Endometrial microvascular endothelial cells (primary cell): ENCODE measurements around the gene FMO4. TPM values are rescaled to one million over a fixed set of nuclear protein-coding genes. Genes with fewer than 3 reads are reported as not detected.
"Not testable (repeated sequence)": the region's sequence is repeated elsewhere in the genome, so short reads cannot be mapped to it uniquely, and the experiment has no call there.

Experiments
- in situ Hi-C: cut with HindIII; loops from 2 replicates; pipeline ENCODE4 v1.10.0; 2017; ENCODE audit warnings: low sequenced_read_pairs, low pct_unique_long_range_greater_than_20kb; ENCODE audit errors: inconsistent ontology term
- total RNA-seq: library from RNA; depleted of rRNA; stranded (reverse); fragments of >200 nt; gene quantifications from one replicate; pipeline ENCODE4 v1.2.3, GENCODE V29; 2015; ENCODE audit errors: inconsistent ontology term

Gene FMO4
- total RNA-seq, 1 donor from 2014 or later, result 0.46 TPM

DNA sequence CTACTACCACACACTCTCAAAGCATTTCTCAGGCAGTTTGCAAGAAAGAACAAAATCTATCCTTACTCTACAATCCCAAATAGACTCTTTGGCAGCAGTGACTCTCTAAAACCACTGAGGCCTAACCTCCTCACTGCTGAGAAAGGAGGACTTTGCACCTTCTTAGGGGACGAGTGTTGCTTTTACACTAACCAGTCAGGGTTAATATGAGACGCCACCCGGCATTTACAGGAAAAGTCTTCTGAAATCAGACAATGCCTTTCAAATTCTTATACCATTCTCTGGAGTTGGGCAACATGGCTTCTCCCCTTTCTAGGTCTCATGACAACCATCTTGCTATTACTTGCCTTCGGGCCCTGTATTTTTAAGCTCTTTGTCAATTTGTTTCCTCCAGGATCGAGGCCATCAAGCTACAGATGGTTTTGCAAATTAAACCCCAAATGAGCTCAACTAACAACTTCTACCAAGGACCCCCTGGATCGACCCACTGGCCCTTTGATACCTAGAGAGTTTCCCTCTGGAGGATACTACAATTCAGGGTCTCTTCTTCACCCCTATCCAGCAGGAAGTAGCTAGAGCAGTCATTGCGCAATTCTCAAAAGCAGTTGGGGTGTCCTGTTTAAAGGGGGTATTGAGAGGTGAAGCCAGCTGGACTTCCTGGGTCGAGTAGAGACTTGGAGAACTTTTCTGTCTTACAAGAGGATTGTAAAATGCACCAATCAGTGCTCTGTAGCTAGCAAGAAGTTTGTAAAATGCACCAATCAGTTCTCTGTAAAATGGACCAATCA is 2.0 kb upstream of the FMO4 start:
- in situ Hi-C loops, result no loop called here

DNA sequence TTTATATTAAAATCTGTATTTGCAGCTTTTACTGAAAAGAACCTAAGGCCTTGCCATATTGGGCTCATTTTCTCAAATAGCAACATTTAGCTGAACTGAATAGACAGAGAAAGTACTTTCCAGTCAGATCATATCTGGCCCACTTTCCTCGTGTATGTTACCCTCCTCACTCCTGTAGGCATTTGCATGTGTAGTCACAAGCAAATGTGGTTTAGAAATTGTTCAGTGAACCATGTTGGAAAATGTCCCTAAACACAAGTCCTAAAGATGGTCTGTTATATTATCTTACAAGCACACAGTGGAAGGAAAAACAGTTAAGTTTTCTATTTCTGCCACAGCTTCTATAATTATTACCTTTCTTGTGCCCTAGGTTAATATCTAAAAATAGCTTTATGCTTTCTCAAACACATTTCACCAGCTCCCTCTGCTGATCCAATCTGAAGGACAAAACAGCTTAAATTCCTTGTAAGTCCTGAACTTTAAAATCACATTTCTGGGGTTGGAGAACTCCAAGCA is 606 bp upstream of the FMO4 start:
- in situ Hi-C loops, result no loop called here

DNA sequence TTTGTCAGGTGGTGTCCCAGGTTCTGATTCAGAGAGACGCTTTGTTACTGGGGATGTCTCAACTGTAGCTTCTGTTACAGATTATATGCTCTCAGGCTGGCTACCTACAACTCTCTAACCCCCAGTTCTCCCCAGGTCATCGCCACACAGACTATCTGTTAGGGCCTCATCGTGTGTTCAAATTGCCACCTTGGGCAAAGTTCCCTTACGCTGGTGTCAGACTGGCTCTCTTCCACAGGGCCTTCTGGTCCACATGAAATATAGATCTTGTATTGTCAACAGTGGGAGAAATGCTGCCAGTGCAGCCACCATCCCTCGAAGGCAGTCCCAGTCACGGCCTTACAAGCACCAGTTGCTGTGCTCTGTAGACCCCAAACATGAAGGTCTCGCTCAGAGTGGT is 15.3 kb downstream of the FMO4 start:
- in situ Hi-C loops, result no loop called here

DNA sequence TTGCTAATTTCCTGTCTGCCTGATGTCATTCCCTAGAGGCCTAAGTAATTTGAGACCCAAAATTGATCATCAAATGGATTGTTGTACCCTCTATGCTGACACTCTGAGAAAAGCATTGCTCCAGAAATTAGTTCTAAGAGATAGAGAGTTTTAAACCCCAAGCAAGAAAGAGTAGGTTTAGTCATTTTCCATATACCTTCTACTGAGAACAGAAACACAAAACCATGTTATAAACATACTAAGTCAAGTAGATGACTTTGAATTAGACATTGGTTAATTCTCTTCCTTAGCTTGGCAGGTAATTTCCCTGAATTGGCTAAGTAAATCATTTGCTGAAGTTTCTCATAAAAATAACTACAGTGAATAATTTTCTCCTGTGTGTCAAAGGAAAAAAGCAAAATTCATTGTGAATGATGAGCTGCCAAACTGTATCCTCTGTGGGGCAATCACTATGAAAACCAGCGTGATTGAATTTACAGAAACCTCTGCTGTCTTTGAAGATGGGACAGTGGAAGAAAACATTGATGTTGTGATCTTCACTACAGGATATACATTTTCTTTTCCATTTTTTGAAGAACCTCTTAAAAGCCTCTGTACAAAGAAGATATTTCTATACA is 20.1 kb downstream of the FMO4 start:
- in situ Hi-C loops, result no loop called here

DNA sequence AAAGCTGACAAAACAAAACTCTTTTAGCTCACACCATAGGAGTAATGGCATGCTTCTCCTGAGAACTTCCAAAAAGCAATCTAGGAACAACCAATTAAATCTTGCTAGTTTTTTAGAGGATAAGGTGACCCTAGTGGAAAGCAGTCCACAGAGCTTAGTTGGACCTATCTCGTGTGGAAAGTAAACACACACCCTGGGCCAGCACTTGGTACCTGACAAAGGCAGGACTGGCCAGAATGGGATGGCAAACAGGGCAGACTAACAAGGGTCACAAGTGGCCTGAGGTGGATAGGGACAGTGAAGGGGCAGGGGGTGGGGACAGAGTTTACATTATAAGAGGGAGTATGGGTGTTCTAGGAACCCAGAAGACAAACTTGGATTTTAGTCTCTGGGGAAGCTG is 22.0 kb downstream of the FMO4 start:
- in situ Hi-C loops, result no loop called here

DNA sequence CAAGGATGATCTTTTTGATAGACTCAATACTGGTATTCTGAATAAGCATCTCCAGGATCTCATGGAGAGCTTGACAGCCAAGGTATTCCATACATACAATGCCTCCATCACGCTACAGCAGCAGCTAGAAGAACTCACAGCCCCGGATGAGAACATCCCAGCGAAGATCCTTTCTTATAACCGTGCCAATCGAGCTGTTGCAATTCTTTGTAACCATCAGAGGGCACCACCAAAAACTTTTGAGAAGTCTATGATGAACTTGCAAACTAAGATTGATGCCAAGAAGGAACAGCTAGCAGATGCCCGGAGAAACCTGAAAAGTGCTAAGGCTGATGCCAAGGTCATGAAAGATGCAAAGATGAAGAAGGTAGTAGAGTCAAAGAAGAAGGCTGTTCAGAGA is 25.4 kb downstream of the FMO4 start:
- in situ Hi-C loops, result not testable (repeated sequence)

DNA sequence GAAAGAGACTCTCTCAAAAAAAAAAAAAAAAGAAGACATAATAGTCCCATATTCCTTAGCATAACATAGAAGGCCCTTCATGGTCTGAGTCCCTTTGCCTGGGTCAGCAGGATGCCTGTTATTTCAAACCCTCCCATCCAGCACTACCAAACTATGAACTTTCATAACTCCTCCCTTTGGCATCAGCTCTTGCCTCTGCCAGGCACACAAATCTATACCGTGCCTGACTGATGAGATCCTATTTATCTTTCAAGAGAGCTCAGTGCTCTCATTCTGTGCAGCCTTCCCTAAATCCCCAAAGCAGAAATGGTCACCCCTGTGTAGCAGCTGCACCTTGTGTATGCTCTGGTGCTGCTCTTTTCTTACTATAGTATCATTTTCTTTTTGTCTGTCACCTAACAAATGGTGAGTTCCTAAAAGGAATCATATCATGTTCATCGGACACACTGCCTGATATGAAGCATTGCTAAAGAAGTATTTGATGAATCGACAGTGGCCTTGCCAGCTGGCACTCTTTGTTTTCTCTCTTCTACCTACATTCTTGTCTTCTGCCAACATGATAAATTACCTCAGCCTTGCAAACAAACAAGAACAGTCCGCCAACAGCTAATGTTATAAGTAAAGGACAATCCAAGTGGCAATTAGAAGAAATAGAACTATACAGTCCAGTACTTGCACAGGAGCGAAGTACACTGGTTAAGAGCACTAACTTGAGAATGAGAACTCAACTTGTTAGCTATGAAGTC is 29.9 kb downstream of the FMO4 start:
- in situ Hi-C loops, result no loop called here

DNA sequence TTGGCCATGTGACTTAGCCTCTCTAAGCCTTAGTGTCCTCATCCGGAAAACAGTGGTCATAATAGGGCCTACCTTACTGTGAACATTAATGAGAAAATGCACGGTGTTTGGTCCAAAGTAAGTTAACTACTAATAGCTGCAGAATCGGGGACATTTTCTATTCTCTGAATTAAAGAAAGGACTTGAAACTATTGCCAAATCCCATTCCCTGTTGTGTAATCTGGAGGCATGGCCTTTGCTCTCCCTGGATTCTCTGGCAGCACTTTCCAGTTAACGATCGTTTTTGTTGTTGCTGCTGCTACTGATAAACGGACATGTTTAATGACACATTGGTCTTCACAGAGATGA is 30.5 kb downstream of the FMO4 start:
- in situ Hi-C loops, result no loop called here

DNA sequence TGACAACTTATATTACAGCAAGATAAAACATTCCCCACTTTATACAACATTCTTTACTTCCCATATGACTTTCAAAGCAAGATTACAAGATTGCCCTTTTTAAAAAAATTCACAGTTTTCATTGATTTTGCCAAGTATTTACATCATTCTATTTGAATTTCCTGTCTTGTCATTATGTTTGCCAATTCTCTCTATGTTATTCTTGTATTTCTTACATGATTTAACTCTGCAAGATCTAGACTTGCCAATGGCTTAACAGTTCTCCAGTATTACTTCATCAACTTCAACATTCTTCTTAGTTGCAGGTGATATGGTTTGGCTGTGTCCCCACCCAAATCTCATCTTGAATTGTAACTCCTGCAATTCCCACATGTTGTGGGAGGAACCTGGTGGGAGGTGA is 31.6 kb downstream of the FMO4 start:
- in situ Hi-C loops, result no loop called here

DNA sequence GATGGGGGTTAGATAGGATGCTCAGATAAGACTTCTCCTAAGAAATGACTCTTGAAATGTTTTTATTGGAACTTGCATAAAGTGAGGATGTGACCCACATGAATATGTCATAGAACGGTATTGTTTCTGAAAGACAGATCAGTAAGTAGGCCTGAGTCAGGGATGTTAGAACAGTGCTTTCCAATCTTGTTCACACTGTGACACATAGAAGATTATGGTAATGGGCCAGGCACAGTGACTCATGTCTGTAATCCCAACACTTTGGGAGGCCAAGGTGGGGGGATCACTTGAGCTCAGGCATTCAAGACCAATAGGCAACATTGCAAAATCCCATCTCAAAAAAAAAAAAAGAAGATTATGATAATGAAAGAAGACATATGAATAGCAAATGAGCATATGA is 32.9 kb downstream of the FMO4 start:
- in situ Hi-C loops, result no loop called here

DNA sequence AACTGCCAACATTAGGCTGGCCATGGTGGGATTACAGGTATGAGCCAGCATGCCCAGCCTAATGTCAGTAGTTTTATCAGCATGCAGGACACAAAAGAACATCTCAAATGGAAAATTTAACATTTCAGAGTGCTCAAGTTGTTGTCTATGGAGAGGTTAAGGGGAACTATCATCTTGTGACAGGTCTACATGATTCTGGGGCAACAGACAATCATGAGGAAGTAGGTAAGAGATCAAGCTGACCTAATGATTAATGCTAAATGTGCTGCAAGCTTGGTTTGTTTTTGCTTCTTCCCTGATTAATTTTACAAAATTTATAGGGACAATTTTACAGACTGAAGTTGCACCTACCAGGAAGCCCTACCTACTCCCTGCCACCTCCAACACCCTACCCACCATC is 36.6 kb downstream of the FMO4 start:
- in situ Hi-C loops, result no loop called here

DNA sequence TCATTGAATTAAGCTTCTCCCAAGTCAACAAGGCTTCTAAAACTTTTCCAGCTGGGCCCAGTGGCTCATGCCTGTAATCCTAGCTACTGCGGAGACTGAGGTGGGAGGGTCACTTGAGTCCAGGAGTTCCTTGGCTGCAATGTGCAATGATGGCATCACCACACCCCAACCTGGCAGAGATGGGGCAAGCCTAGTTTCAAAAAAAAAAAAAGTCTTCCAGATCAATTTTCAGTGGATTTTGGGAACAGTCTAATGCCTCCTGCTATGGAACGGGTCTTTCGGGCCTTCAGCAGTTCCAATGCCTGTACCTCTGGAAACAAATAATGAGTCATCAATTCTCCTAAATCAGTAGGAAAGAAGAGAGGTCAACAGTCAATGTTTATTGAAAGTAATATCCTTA is 38.0 kb downstream of the FMO4 start:
- in situ Hi-C loops, result no loop called here

DNA sequence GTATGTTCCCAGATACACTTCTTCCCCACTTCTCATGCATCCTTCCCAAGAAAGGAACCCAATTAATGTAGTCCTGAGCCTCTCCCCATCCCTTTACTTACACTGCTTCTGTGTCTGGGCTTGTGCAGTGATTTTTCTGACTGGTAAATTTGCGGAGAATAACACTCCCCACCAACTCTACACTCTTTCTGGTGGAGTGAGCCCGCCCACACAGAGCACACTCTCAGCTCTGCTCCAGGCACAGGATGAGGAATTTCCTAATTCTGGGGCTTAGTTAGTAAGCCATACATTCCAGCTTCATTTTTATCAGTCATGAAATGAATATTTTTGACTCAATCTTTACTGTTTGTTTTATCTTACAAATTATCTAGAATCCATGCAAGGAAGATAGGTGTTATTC is 38.6 kb downstream of the FMO4 start:
- in situ Hi-C loops, result no loop called here

DNA sequence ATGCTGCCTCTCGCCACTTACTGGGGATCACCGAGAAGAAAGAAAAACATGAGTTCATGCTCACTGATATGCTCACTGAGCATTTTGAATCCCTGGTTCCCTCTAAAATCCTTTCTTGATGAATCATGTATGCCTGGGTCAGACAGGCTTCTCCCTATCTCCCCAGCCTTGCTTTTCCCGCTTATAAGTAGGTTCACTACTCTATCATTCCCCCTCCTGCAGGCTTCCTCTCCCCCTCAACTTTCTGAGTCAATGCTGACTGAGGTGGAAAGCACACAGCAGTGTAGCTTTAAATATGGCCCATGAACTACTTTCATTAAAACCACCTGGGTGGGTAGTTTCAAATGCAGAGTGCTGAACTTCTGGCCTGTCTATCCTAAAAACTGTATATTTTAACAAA is 41.7 kb downstream of the FMO4 start:
- in situ Hi-C loops, result no loop called here

DNA sequence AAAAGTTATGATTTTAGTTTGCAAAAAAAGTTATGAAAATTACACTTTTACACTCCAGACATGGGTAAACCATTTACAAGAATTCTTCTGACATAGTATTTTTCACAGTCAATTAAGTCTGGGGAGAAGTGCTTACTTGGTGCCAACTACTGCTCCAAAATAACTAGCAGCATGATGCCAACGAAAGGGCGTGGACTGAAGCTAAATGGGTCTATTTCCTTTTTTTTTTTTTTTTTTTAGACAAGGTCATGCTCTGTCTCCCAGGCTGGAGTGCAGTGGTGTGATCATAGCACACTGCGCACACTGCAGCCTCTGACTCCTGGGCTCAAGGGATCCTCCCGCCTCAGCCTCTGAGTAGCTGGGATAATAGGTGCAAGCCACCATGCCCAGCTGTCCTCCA is 43.2 kb downstream of the FMO4 start:
- in situ Hi-C loops, result no loop called here

DNA sequence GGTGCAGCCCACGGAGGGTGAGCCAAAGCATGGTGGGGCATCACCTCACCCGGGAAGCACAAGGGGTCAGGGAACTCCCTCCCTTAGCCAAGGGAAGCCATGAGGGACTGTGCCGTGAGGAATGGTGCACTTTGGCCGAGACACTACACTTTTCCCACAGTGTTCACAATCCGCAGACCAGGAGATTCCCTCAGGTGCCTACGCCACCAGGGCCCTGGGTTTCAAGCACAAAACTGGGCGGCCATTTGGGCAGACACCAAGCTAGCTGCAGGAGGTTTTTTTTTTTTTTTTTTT is 45.3 kb downstream of the FMO4 start:
- in situ Hi-C loops, result not testable (repeated sequence)

DNA sequence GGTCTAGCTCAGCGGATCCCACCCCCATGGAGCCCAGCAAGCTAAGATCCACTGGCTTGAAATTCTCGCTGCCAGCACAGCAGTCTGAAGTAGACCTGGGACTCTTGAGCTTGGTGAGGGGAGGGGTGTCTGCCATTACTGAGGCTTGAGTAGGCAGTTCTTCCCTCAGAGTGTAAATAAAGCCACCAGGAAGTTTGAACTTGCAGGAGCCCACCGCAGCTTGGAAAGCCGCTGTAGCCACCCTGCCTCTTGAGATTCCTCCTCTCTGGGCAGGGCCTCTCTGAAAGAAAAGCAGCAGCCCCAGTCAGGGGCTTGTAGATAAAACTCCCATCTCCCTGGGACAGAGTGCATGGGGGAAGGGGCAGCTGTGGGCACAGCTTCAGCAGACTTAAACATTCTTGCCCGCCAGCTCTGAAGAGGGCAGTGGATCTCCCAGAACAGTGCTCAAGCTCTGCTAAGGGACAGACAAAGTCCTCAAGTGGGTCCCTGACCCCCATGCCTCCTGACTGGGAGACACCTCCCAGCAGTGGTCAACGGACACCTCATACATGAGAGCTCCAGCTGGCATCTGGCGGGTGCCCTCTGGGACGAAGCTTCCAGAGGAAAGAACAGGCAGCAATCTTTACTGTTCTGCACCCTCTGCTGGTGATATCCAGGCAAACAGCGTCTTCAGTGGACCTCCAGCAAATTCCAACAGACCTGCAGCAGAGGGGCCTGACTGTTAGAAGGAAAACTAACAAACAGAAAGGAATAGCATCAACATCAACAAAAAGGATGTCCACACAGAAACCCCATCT is 45.9 kb downstream of the FMO4 start:
- in situ Hi-C loops, result not testable (repeated sequence)

DNA sequence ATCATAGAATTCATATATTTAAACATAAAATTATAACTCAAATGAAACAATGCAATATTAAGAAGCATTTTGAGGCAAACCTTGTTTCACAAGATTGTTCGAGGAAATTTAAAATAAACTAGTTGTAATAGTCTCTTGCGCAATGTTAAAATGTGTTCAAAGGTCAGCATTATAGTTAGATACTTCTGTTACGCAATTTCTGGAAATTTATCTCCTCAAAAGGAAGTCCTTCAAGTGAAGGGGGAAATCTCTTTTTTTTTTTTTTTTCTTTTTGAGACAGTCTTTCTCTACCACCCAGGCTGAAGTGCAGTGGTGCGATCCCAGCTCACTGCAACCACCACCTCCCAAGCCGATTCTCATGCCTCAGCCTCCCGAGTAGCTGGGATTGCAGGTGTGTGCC is 52.1 kb downstream of the FMO4 start:
- in situ Hi-C loops, result no loop called here

DNA sequence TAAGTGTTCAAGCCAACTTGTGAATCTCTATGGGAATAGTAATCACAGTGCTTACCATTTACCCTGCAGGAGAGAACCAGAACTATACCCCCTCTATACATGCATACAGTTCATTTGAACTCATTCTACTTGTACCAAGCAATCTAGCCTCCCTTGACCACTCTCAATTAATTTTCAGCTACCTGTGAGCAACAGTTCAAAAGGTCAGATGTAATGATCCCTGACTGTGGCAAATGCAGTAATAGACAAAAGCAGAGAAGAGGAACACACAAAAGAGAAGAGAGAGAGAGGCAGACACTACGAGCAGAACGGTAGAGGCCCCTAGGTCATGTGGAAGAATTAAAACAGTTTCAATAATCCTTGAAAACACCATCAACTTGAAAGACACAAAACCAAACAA is 52.8 kb downstream of the FMO4 start:
- in situ Hi-C loops, result no loop called here
